GM18508 (cell line): ENCODE results near the gene ARHGEF11.

ENCODE experiments used
- ATAC-seq: cut with Tn5 transposase; IDR thresholded peaks from one replicate; pipeline ENCODE4 v1.9.1; 2021; ENCODE audit warnings: moderate number of reproducible peaks; ENCODE audit not compliant: insufficient read depth, unreplicated experiment

Gene ARHGEF11

DNA sequence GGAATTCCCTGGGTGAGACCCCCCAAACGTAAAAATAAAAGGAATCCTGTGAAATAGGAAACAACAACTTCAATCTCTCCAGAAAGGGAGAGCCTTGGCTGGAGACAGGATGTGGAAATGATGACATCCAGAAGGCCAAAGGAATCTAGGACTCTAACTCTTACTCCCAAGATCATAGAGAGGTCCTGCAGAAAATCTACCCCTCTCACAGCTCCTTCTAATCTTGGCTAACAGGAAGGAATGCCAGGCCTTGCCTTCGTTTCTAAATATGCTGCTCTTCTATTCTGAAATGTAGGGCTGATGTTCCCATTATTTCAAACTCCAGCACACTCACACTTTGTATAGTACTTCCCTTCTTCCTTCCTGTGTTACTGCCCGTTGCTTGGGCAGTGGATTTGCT is 40.7 kb downstream of the ARHGEF11 start:
- no peak for ATAC-seq

DNA sequence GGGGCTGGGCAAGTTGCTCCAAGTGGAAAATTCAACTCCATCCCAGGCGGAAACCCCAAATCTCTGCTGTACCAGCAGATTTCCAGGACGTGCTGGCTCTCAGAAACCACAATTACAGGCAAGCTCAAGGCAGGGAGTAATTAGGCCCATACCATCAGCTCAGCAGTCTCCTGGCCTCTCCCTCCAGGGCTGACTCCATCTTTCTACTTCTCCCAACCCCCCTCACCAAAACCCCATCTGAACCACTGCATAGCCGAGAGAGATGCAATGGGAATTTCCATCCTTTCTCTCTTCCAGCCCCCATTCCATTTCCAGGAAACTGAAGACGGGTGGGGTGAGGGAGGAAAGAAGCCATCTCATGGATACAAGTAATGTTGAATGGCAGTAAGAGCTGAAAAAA is 41.2 kb downstream of the ARHGEF11 start:
- ATAC-seq, result no peak

DNA sequence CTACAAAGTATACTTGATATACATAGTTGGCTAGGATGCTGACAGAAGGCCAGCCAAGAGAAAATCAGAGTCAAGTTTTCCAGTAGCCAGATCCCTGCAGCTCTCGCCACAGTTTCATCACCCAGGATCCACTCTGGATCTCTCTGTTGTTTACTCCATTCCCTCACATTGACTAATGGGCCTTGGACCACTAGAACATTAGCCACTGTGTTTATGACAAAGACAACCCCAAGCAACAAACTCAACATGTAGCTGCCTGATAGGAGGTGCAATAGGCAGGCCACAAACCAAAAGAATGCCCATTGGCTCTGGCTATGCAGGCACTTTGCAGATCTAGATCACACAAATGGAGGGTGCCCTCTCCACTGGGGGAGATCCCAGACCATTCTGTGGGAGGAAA is 44.2 kb downstream of the ARHGEF11 start:
- no peak for ATAC-seq

DNA sequence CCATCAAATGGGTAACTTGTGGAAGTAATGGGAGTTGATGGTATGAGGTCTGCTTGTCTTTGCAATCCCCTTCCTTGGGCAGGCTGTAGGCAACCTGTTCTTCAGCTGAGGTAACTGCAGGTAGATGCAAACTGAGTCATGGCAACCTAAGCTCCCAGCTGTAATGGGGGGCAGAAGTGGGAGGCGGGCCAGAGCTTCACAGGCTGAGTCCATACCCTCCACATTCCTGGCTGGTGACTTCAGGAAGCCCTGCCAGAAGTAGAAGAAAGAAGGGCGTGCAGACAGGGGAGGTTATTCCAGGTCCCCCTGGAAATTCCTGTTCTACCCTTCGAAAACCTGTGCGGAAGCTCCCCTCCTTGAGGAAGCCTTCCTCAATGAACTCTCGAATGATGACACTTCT is 44.9 kb downstream of the ARHGEF11 start:
- ATAC-seq, result no peak

DNA sequence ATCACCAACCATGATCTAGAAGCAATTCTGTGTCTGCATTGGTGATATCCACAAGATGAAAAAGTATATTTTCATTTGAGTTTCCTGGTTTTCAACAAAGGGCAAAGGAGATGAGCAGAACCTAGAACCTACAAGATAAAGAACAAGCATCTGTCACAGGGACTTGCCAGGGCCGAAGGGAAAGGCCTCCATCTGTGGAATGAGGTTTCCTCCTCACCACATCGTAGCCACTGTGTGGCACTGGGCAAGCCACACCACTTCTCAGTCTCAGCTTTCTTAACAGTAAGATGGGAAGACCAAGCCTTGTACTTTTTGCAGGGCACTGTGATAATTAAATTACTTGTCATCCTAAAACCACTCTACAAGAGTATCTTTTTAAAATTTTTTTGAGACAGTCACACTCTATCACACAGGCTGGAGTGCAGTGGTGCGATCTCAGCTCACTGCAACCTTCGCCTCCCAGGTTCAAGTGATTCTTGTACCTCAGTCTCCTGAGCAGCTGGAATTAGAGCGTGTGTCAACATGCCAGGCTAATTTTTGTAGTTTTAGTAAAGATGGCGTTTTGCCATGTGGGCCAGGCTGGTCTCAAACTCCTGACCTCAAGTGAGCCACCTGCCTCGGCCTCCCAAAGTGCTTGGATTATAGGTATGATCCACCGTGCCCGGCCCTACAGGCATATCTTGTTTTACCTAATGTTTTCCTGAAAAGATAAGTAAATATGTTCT is 45.8 kb downstream of the ARHGEF11 start:
- ATAC-seq, result no peak

DNA sequence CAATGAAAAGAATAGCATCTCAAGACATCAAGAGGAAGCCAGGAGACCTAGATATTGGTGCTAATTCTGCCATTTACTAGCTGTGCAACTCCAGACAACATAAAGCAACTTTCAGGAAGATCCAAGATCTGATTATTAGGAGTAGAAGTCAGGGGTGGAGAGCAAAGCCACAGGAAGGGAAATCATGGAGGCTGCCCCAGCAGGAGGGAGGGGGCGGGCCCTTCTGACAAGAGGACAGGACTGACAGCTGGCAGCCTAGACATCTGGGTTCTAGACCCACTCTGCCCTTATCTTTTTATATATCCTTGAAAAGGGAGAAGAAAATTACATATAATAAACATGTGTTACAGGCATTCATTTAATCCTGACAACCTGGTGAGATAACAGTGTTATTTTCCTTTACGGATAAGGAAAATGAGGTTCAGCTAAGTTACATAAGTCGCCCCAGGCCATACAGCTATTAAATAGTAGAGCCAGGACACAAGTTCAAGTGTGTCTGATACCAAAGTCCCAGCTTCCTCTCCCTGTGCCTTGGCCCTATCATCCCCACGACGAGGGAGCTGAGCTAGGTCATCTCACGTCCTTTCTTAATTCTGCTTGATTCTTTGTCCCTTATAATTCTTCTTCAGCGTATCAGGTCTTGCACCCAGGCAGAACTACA is 46.6 kb downstream of the ARHGEF11 start:
- no peak for ATAC-seq

DNA sequence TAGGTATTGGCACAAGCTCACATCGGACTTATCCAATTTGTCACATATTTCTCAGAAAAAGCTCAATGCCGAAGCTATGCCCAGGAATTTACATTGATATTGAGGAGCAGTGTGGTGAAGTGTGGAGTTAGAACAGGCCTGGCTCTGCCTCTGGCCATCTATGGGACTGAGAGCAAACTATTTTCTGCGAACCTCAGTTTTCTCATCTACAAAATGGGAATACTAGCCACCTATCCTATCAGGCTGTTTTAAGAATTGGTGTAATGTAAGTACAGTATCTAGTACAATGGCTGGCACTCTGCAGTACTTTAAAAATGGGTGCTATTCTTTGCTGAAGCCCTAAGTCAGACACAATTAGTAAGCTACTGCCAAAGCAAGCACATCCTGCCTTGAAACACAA is 47.2 kb downstream of the ARHGEF11 start:
- no peak for ATAC-seq

DNA sequence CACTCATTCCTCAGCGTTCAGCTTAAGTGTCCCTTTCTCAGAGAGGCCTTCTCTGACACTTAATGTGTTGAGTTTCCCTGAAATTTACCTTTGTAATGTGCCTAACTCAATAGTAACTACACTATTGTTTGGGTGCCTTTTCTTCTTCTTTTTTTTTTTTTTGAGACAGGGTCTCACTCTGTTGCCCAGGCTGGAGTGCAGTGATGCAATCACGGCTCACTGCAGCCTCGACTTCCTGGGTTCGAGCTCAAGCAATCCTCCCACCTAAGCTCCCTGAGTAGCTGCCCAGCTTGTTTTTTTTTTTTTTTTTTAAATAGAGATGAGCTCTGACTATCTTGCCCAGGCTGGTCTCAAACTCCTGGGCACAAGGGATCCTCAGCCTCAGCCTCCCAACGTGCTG is 50.1 kb downstream of the ARHGEF11 start:
- ATAC-seq, result no peak

DNA sequence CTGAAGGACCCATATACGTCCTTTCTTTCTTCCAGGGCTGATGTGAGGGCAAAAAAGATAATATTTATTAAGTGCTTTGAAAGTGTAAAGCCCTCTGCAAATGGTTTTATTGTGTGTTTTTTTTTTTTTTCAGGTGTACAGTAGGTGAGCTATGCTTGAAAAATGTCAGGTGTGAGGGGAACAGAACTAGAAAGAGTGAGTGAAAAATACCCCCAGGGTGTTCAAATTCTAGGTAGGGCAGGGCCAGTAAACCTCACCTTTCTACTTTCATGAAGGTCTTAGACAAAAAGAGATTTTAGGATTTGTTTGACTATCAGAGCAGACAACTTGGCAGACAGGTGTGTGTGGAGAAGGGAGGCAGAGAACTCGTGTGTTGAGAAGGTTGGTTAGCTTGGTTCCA is 51.3 kb downstream of the ARHGEF11 start:
- ATAC-seq, result no peak

DNA sequence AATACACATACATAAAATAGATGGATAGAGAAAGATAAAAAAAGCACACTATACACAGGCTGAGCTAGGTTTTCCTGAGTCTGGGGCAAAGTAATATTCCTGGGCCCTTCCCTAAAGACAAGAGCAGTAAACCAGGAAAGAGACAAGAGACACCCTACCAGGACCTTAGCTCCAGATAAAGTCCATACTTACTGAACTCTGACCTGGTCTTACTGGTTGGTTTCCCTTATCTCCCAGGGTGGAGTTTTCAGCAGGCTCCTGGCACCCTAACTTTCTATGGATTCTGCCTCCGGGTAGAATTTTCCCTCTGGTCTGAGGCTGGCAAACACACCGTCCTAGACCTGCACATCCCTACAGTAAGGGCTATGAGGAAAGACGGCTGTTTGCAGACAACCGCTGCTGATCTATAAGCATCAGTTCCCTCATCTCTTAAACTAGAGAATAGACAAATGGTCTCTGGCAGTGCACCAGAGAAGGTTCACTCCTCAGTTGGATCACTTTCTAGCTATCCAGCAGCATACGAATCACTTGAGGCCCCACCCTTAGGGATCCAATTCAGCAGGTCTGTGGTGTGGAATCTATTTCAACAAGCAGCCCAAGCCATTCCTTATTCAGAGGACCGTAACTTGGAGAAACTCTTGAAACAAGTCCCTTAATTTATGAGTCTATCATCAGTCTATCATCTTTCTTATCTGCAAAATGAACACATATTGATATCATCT is 52.0 kb downstream of the ARHGEF11 start:
- ATAC-seq, result no peak

DNA sequence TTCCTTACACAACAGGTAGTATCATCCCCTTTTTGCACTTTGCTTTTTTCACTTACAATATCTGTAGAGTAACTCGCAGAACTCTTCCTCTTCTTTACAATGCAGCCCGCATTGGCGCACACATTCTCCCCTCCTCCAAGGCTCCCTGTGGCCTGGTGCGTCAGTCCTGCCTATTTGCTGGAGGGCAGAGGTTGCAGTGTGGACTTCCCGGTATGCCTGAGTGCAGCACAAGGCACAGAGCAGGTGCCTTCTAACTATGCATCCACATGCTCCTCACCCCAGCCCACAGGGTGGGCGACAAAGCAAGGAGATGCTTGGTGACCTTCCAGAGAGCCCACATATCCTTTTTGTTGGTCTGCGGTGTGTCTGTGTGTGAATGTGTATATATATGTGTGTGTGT is 53.3 kb downstream of the ARHGEF11 start:
- no peak for ATAC-seq

DNA sequence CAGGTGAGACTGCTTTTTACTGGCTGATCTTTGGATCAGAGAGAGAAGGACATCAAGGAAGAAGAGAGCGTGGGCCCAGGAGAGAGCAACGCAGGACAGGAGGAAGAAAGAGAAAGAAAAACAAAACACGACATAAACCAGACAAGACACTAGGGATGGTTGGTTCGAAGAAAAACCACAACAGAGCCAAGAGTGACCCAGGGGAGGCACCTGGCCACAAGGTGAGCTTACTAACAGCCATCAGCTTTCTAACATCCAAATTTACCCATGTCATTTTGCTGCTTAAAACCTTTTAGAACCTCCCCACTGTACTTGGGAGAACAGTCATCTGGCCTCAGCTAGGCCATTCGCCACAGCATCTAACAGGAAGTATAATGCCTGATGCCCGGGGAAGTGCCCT is 57.8 kb downstream of the ARHGEF11 start:
- ATAC-seq, result no peak

DNA sequence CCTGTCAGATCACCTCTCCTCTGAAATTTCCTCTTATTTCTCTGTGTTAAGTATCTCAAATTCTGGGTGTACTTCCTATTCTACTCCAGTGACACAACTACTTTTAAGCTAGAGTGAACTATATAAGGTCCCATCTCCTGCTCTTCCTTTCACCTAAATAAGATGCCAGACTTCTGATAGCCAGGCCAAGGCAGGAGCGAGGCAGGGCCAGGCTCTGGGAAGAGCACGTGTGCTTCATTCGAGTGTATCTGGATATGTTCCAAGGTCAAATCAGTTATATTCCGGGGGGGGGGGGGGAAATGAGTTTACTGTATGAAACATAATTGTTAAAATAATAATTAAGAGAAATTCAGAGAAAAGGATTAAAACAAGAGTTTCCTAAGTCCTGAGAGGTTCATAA is 65.0 kb downstream of the ARHGEF11 start:
- no peak for ATAC-seq

DNA sequence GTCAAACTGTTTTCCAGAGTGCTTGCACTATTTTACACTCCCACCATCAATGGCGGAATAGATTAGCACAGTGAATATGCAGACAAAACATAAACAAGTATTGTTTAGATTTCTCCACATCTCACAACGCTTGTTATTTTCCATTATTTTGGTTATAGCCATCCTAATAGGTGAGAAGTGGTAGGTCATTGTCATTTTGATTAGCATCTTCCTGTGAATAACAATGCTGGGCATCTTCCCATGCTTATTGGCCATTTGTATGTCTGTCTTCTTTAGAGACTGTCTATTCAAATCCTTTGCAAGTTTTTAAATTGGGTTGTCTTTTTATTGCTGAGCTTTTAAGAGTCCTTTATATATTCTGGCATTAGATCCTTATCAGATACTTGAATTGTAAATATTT is 70.5 kb downstream of the ARHGEF11 start:
- no peak for ATAC-seq

DNA sequence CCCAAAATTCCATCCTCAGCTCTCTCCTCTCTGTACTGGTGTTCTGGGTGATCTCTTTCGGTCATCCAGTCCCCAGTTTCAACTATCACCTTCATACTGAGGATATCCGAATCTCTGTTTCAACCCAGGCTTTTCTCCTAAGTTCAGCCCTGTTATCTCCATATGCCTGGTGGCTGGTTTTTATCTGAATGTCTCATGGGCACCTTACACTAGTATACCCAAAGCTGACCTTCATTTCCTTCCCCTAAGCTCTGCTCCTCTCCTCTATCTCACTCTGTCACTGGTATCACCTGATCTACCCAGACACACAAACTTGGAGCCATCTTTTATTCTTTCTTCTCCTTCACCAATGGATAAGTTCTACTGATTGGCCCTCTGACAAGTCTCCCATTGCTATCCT is 72.1 kb downstream of the ARHGEF11 start:
- no peak for ATAC-seq

DNA sequence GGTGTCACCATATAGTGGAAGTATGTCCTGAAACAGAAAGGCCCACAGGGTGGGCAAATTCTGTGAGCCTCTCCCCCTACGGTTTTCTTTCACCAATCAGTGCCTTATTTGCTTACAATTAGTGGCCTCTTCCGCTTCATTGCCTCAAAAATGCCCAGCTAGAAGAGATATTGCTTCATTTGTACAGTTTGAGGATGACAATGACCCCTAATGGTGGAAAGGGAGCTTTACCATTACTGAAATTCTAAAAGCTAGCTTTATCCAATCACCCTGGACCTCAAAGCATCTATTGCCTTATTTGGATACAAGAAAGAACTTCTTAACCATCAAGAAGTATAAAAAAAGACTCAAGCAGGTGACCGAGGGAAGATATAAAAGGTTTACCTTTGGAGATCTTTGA is 75.5 kb downstream of the ARHGEF11 start:
- ATAC-seq, result no peak

DNA sequence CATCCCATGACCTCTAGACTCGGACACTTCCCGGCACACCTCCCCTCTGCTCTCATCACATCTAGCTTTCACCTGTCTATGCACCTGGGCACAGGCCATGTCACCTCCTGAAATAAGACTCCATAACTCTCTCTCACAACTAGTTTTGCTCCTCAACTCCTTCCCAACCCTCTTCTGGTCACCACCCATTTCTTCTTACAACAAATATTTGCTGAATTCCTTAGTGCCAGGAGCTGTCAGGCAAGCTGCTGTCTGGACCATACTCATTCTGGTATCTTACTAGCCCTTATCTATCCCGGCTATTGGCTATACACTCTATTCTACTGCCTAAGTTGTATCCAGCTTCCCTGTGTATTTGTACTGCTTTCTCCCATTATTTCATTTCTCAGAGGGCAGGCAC is 76.0 kb downstream of the ARHGEF11 start:
- ATAC-seq, result no peak

DNA sequence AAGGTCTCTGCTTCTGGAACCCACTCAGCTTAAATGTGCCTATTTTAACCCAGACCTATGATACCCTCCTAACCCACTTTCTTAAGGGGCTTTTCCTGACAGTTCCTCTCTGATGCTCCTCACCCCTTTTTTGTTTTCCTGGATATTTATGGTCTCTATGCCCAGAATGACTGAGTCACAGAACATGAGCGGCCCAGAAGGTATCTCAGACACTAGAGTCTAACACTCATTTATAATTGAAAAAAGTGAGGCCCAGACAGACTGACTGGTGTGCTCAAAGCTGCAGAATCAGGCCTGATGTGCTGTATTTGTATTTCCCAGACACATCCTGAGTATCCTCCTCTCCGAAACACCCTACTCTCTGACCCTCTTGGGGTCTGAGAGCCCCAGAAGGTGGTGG is 81.1 kb downstream of the ARHGEF11 start:
- ATAC-seq, result no peak

DNA sequence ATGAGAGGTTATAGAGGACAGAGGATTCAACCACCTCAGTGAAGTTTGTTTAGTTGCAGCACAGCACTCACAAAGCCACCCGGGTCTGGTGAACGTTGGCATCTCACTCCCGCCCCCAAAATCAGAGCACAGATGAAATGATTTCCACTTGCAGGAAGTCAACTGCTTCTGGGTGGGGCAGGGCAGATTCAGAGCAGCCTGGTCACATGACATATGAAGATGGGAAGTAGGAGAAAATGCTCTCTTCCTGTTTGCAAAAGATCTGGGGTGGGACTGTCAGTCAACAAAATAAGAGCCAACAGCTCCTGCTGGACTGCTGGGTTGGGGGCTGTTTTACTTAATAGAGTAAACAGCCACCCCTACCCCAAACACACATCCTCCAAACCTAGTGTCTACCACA is 81.9 kb downstream of the ARHGEF11 start:
- no peak for ATAC-seq

DNA sequence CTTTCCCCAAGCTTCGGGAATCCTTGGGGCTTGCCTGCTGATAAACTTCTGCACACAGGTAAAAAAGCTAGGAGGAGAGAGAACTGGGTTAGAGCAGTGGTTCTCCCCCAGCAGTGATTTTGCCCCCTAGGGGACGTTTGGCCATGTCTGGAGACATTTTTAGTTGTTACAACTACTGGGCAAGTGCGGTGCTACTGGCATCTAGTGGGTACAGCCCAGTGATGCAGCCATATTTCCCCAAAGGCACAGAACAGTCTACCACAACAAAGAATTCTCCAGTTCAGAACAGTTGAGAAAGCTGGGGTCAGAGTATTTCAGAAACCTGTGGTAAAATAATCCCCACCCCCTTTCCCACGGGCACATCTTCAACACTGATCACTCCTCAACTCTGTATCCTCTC is 83.8 kb downstream of the ARHGEF11 start:
- no peak for ATAC-seq

DNA sequence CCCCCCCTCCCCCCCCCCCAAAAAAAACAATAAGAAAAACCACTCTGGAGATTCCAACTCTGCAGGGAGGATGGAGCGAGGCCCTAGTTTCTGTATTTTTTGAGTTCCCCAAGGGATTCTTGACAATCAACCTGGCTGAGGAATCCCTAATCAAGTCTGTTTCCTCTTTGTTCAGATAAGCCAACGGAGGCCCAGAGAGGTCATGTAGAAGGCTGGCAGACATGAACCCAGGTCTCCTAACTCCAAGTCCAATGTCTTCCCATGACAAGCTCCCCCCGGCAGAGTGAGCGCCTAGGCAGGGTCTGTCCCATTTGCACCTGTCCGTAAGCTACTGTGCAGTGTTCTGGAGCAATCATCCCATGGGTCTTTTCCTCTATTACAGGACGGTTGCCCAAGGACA is 85.6 kb downstream of the ARHGEF11 start:
- ATAC-seq, result no peak

DNA sequence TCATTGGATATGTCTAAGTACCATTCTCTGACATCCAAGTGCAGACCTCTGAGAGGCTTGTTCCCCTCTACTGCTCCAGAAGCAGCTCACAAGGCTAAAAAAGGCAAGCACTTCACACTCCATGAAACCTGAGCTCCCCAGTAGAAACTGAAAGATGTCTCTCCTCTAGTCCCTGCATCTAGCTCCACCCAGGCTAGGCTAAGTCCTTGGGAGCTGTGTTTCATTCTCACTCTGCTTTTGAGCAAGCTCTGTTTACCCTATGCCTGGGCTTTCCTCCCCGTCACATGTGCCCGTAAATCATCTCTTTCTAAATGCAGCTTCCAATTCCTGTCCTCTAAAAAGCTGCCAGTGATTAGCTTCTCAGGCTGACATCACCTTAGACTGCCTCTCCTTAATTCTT is 86.1 kb downstream of the ARHGEF11 start:
- ATAC-seq, result no peak
